Loucy (cell line): Measurements from ENCODE around the gene CAPRIN2.

Experiments used
- H2AFZ ChIP-seq: fragments of 200-600 bp; sonication (generic); 2 replicates; pipeline ENCODE4 v1.6.0; 2016; ENCODE audit warnings: antibody characterized with exemption, mild to moderate bottlenecking, low read length, moderate library complexity
- H3F3A ChIP-seq: fragments of 200-600 bp; 2 replicates; pipeline ENCODE4 v1.6.0; 2016; ENCODE audit warnings: antibody characterized with exemption, low read depth, mild to moderate bottlenecking
- H3K27me3 ChIP-seq: fragments of 200-600 bp; sonication (generic); 2 replicates; pipeline ENCODE4 v1.6.1; 2014; ENCODE audit warnings: low read length, mild to moderate bottlenecking; ENCODE audit not compliant: insufficient read depth, poor library complexity, severe bottlenecking
- H3K36me3 ChIP-seq: fragments of 200-600 bp; sonication (generic); 2 replicates; pipeline ENCODE4 v1.6.1; 2016; ENCODE audit warnings: low read length; ENCODE audit not compliant: insufficient read depth
- H3K4me1 ChIP-seq: fragments of 200-600 bp; sonication (generic); 2 replicates; pipeline ENCODE4 v1.5.1; 2014; ENCODE audit warnings: low read length, mild to moderate bottlenecking; ENCODE audit not compliant: insufficient read depth, poor library complexity, severe bottlenecking
- H3K4me2 ChIP-seq: fragments of 200-600 bp; sonication (generic); 2 replicates; pipeline ENCODE4 v1.6.0; 2014; ENCODE audit warnings: antibody characterized with exemption, low read length, low read depth, mild to moderate bottlenecking; ENCODE audit not compliant: poor library complexity, severe bottlenecking
- H3K4me3 ChIP-seq: fragments of 200-600 bp; sonication (generic); 2 replicates; pipeline ENCODE4 v1.5.1; 2014; ENCODE audit warnings: low read length, mild to moderate bottlenecking, mixed read lengths; ENCODE audit not compliant: poor library complexity, severe bottlenecking
- H3K79me2 ChIP-seq: fragments of 200-600 bp; sonication (generic); 2 replicates; pipeline ENCODE4 v1.6.1; 2014; ENCODE audit warnings: low read length; ENCODE audit not compliant: insufficient read depth
- H3K9ac ChIP-seq: fragments of 200-600 bp; sonication (generic); 2 replicates; pipeline ENCODE4 v1.6.0; 2014; ENCODE audit warnings: mild to moderate bottlenecking, low read depth, low read length, moderate library complexity; ENCODE audit not compliant: poor library complexity, severe bottlenecking
- H3K9me2 ChIP-seq: fragments of 200-600 bp; sonication (generic); replicated peaks from 2 replicates; pipeline ENCODE4 v1.6.1; 2016; ENCODE audit warnings: low read depth, low read length, mixed read lengths
- H3K9me3 ChIP-seq: fragments of 200-600 bp; sonication (generic); 2 replicates; pipeline ENCODE4 v1.6.1; 2014; ENCODE audit warnings: mild to moderate bottlenecking, antibody characterized with exemption, low read length, low read depth; ENCODE audit not compliant: insufficient read depth
- H4K20me1 ChIP-seq: fragments of 200-600 bp; sonication (generic); 2 replicates; pipeline ENCODE4 v1.6.0; 2014; ENCODE audit warnings: antibody characterized with exemption, low read length, mild to moderate bottlenecking; ENCODE audit not compliant: insufficient read depth, poor library complexity, severe bottlenecking
- EZH2phosphoT487 ChIP-seq: fragments of 200-600 bp; IDR thresholded peaks from 2 replicates; pipeline ENCODE4 v1.6.1; 2018; ENCODE audit warnings: antibody characterized with exemption, mild to moderate bottlenecking, moderate library complexity, borderline replicate concordance
- TF ChIP-seq, protein P1 (sequence below): fragments of 200-600 bp; sonication (generic); conservative IDR thresholded peaks from 2 replicates; pipeline ENCODE4 v1.5.1; 2014; ENCODE audit warnings: mild to moderate bottlenecking, antibody characterized with exemption, low read length

CAPRIN2 gene

DNA sequence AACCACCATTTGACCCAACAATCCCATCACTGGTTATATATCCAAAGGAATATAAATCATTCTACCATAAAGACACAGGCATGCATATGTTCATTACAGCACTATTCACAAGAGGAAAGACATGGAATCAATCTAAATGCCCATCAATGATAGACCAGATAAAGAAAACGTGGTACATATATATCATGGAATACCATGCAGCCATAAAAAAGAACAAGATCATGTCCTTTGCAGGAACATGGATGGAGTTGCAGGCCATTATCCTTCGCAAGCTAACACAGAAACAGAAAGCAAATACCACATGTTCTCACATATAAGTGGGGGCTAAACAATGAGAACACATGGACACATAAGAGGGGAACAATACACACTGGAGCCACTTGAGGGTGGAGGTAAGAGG, 15.7 kb downstream of the CAPRIN2 start:
- H2AFZ ChIP-seq = no peak overlapping the region
- H3F3A ChIP-seq = no peaks in the 10 kb centered on the region
- no peaks in the 10 kb centered on the region for H3K27me3 ChIP-seq
- no peaks in the 10 kb centered on the region for H4K20me1 ChIP-seq
- H3K4me3 ChIP-seq = no peak overlapping the region
- H3K79me2 ChIP-seq = no peaks in the 10 kb centered on the region
- no peaks in the 10 kb centered on the region for H3K4me1 ChIP-seq
- H3K9ac ChIP-seq = no peak overlapping the region
- no peak overlapping the region for H3K4me2 ChIP-seq
- no peaks in the 10 kb centered on the region for H3K9me3 ChIP-seq
- no peak for TF ChIP-seq EZH2phosphoT487
- TF ChIP-seq, protein P1, sequence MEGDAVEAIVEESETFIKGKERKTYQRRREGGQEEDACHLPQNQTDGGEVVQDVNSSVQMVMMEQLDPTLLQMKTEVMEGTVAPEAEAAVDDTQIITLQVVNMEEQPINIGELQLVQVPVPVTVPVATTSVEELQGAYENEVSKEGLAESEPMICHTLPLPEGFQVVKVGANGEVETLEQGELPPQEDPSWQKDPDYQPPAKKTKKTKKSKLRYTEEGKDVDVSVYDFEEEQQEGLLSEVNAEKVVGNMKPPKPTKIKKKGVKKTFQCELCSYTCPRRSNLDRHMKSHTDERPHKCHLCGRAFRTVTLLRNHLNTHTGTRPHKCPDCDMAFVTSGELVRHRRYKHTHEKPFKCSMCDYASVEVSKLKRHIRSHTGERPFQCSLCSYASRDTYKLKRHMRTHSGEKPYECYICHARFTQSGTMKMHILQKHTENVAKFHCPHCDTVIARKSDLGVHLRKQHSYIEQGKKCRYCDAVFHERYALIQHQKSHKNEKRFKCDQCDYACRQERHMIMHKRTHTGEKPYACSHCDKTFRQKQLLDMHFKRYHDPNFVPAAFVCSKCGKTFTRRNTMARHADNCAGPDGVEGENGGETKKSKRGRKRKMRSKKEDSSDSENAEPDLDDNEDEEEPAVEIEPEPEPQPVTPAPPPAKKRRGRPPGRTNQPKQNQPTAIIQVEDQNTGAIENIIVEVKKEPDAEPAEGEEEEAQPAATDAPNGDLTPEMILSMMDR = no peak
- peaks cover 16% of the 10 kb centered on the region for H3K36me3 ChIP-seq
- no peaks in the 10 kb centered on the region for H3K9me2 ChIP-seq

DNA sequence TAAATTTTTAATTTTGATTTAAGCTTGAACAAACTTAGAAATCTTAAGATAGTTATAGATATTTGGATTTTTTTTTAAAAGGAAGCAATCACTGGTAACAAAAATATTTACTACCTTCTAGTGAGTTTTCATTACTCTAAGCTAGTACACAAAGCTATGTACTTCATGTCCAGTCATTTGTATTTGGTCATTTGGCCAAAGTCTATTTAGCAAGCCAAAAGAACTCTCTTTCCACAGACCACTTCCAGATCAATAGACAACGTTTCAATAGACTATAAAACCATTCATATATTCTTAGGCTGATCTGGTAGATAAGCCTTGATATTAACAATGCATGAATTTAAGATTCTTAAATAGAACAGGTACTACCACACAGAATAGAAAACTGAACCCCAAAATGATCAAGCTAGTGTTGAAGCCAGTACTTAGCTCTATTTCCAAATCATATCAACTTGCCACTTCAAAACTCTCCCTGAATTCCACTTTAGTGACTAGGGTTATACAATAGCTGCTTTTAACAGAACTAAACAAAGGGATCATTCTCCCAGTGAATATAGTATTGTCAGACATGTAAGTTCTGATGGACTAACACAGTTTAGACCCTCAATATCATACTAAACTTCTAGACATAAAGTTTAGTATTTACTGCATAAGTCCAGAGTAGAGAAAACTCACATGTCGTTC, 21.7 kb downstream of the CAPRIN2 start:
- no peaks in the 10 kb centered on the region for H4K20me1 ChIP-seq
- no peak overlapping the region for H2AFZ ChIP-seq
- no peaks in the 10 kb centered on the region for H3K4me1 ChIP-seq
- no peaks in the 10 kb centered on the region for H3K79me2 ChIP-seq
- H3F3A ChIP-seq = no peaks in the 10 kb centered on the region
- no peak overlapping the region for H3K4me2 ChIP-seq
- H3K4me3 ChIP-seq = no peak overlapping the region
- TF ChIP-seq, protein P1 = no peak
- no peaks in the 10 kb centered on the region for H3K9me2 ChIP-seq
- peaks cover 23% of the 10 kb centered on the region; the same call in 1 of the 2 replicates for H3K36me3 ChIP-seq
- H3K9me3 ChIP-seq = no peaks in the 10 kb centered on the region
- H3K27me3 ChIP-seq = no peaks in the 10 kb centered on the region
- H3K9ac ChIP-seq = no peak overlapping the region

DNA sequence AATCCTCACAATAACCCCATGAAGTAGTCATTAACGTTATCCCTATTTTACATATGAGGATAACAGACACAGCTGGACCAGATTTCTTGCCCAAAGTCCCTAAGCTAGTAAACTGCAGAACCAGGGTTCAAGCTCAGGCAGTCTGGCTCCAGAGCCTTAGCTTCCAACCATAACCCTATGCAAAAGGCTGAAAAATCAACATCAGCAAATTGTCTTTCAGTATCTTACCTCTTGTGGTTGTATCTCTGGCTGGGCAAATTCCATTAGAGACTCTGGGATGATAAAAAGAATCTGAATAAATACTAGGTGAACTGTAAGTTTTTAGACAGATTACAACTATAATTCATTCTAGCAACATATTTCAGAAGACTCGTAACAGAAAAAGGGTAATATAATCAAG, 24.7 kb downstream of the CAPRIN2 start:
- no peak overlapping the region for H2AFZ ChIP-seq
- no peaks in the 10 kb centered on the region for H3K4me1 ChIP-seq
- no peaks in the 10 kb centered on the region for H3K9me2 ChIP-seq
- no peaks in the 10 kb centered on the region for H3K9me3 ChIP-seq
- no peak overlapping the region for H3K4me2 ChIP-seq
- H3K36me3 ChIP-seq = peaks cover 25% of the 10 kb centered on the region; the same call in 1 of the 2 replicates
- no peak overlapping the region for H3K4me3 ChIP-seq
- H3K79me2 ChIP-seq = no peaks in the 10 kb centered on the region
- H4K20me1 ChIP-seq = no peaks in the 10 kb centered on the region
- no peak overlapping the region for H3K9ac ChIP-seq
- H3F3A ChIP-seq = no peaks in the 10 kb centered on the region
- no peaks in the 10 kb centered on the region for H3K27me3 ChIP-seq
- TF ChIP-seq EZH2phosphoT487 = no peak
- TF ChIP-seq, protein P1 = no peak
